ENCODE data around the gene ACOT4.
"Not testable (repeated sequence)": the region's sequence is repeated elsewhere in the genome, so short reads cannot be mapped to it uniquely, and the experiment has no call there.

Gene ACOT4

DNA sequence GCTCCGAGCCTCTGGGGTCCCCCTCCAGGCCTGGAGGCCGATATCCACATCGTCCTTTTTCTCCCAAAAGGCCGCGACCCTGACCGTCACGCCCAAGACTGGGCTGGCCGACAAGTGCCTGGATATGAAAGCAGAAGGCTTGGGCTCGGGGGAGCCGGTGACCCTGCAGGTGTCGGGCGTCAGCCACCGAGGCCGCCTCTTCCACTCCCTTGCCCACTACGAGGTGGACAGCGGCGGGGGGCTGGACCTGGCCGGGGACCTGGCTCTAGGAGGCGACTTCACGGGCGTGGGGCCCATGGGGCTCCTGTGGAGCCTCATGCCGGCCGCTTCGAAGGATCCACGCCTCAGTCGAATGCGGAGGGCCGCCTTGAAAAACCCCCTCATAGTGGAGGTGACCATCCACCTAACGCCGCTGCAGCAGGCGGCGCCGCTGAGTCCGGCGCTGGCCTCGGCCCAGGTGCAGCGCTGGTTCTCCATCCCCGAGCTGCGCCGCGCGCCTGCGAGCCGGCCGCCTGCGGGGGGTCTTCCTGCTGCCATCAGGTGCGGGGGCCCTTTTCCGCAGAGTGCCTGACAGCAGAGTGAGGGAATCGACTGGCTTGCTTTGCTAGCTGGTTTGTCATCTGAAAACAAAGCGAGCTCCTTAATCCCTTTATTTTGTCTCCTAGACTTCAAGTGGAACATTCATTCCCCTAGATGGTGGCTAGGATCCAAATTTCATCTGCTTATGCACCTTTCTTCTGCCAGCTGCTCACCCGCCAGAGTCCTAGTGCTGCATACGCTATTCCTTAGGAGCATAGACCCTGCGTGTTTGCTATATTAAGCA lies 42.5 kb downstream of the ACOT4 start:
- no peak for DNase-seq (ENCODE audit: low read depth)

GRCh38 chr14:73636355-73636754 lies 44.7 kb downstream of the ACOT4 start:
- DNase-seq (ENCODE audit: low read depth): not testable (repeated sequence)

DNA sequence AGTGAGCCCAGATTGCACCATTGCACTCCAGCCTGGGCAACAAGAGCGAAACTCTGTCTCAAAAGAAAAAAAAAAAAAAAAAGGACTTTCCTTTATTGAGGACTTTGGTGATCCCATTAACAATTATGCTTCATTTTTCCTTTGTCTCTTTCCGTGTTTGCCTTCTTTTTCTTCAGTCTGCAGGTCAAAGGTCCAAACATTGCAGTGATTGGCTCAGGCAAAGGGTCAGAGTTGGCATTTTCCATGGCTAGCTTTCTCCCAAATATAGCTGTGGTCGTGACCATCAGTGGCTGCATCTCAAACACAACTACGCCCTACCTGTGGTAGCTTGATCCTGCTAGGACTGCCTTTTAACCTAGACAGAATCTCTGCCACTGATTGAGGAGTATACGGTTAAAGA lies 46.2 kb downstream of the ACOT4 start:
- DNase-seq (ENCODE audit: low read depth): no peak

GRCh38 chr14:73640796-73641365 lies 49.2 kb downstream of the ACOT4 start:
- DNase-seq (ENCODE audit: low read depth): no peak

DNA sequence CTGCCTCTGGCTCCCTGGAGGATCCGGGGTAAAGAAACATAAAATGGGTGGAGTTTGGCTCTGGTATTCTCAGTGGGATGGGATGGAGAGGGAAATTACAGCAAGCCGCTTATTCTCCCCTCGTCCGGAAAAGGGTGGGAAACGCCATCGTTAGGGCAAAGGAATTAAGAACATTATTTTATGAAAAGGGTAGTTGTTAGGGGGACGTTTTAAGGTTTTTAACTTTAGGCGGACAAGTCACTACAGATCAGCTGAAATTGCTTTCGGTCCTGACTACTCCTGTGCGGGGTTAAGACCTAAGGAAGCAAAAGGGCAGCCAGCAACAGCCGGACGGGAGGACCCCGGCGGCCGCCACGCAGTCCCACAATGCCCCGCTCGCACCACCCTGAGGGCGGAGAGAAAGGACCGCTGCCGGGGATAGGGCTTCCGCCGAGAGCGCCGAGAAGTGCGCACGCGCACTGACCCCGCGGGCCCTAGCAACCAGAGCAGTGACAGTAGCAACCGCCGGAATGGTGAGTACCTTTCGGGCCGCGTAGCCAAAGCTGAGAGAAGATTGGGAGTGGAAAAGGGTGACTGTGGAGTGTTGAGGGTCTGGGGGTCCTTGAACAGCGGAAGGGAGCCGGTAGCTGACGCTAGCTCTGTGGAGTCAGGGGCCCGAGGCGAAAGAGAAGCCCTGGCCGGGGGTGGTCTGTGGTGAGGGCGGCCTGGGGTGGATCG lies 53.0 kb downstream of the ACOT4 start, which contains the start of gene DNAL1:
TSS of gene DNAL1 (plus strand) at position 456 of the 717 bp plus-strand sequence. CDS start at position 510, 54 bp downstream.
- DNase-seq (ENCODE audit: low read depth): peak; percentile 88

GRCh38 chr14:73645248-73645610 lies 53.6 kb downstream of the ACOT4 start:
- no peak for DNase-seq (ENCODE audit: low read depth)
